SK-N-SH (cell line): Measurements from ENCODE around the gene TRRAP. TPM values are rescaled to one million over a fixed set of nuclear protein-coding genes. Genes with fewer than 3 reads are reported as not detected.
"Not testable (repeated sequence)": the region's sequence is repeated elsewhere in the genome, so short reads cannot be mapped to it uniquely, and the experiment has no call there.

Experiments
- CTCF ChIA-PET: fragments of 300-600, 350-600 bp; formaldehyde crosslinking; extraction: SDS; loops from one replicate; lab custom pipeline; 2021; lab: Yijun Ruan, JAX
- POLR2A ChIA-PET: fragments of 350-600 bp; sonication (Branson Sonifier 250); formaldehyde crosslinking; extraction: SDS; loops from one replicate; lab custom pipeline; 2020; ENCODE audit warnings: antibody characterized with exemption, inconsistent platforms; lab: Yijun Ruan, JAX
- DNase-seq: peaks from one replicate; pipeline ENCODE4 v3.0.0; 2012
- H2AFZ ChIP-seq: fragments of 200-600 bp; sonication (generic); 2 replicates; pipeline ENCODE4 v1.8.1; 2016; ENCODE audit warnings: antibody characterized with exemption, mild to moderate bottlenecking, low read depth
- H3F3A ChIP-seq: fragments of 200-600 bp; sonication (generic); replicated peaks from 2 replicates; pipeline ENCODE3; 2016; ENCODE audit warnings: antibody characterized with exemption, mild to moderate bottlenecking; ENCODE audit not compliant: insufficient read depth
- H3K27ac ChIP-seq, 2 experiments: fragments of 200-500 bp in 1 of 2; fragments of 200-600 bp in 1 of 2; sonication (Bioruptor generic) in 1 of 2; sonication (generic), shearing (Covaris generic) in 1 of 2; 2 replicates each; pipeline versions ENCODE4 v1.5.1 to v1.6.1; 2014 to 2016; ENCODE audit warnings: low read depth in 2 of 2, inconsistent platforms in 1 of 2, low read length in 1 of 2, mild to moderate bottlenecking in 1 of 2, mixed read lengths in 1 of 2
- H3K27me3 ChIP-seq: fragments of 200-600 bp; sonication (generic), shearing (Covaris generic); 2 replicates; pipeline ENCODE4 v1.6.1; 2016; ENCODE audit warnings: mixed run types; ENCODE audit not compliant: insufficient read depth
- H3K36me3 ChIP-seq, 2 experiments: fragments of 200-500 bp in 1 of 2; fragments of 200-600 bp in 1 of 2; sonication (Bioruptor generic) in 1 of 2; sonication (generic) in 1 of 2; replicated peaks in 1 of 2; 2 replicates each; pipeline versions ENCODE3 to v1.5.1; 2014 to 2016; ENCODE audit warnings: low read length in 1 of 2, mild to moderate bottlenecking in 1 of 2; ENCODE audit not compliant: insufficient read depth in 2 of 2, control insufficient read depth in 1 of 2
- H3K4me1 ChIP-seq, 2 experiments: fragments of 200-500 bp in 1 of 2; fragments of 200-600 bp in 1 of 2; sonication (Bioruptor generic) in 1 of 2; sonication (generic), shearing (Covaris generic) in 1 of 2; 2 replicates each; pipeline versions ENCODE4 v1.5.1 to v1.6.1; 2014 to 2016; ENCODE audit warnings: low read depth in 1 of 2, low read length in 1 of 2, mixed run types in 1 of 2; ENCODE audit not compliant: insufficient read depth in 2 of 2, control insufficient read depth in 1 of 2
- H3K4me2 ChIP-seq: fragments of 200-600 bp; sonication (generic), shearing (Covaris generic); 2 replicates; pipeline ENCODE4 v1.6.1; 2017; ENCODE audit warnings: mixed run types
- H3K4me3 ChIP-seq, 2 experiments: fragments of 200-500 bp in 1 of 2; fragments of 200-600 bp in 1 of 2; sonication (Bioruptor generic) in 1 of 2; sonication (generic), shearing (Covaris generic) in 1 of 2; 2 replicates each; pipeline versions ENCODE4 v1.5.1 to v1.8.1; 2014 to 2016; ENCODE audit warnings: low read depth in 2 of 2, inconsistent platforms in 1 of 2, low read length in 1 of 2, mild to moderate bottlenecking in 1 of 2, mixed read lengths in 1 of 2, moderate library complexity in 1 of 2
- H3K79me2 ChIP-seq: fragments of 200-600 bp; sonication (generic); 2 replicates; pipeline ENCODE4 v1.8.1; 2017; ENCODE audit warnings: mild to moderate bottlenecking; ENCODE audit not compliant: insufficient read depth
- H3K9ac ChIP-seq: fragments of 200-600 bp; sonication (generic); 2 replicates; pipeline ENCODE4 v1.6.1; 2017; ENCODE audit warnings: mixed run types
- H3K9me2 ChIP-seq: fragments of 200-600 bp; sonication (generic); 2 replicates; pipeline ENCODE4 v1.6.1; 2017; ENCODE audit warnings: mixed run types
- H3K9me3 ChIP-seq: fragments of 200-600 bp; sonication (generic); 2 replicates; pipeline ENCODE4 v1.6.1; 2017; ENCODE audit warnings: mixed run types, mild to moderate bottlenecking, moderate library complexity
- H4K20me1 ChIP-seq: fragments of 200-600 bp; sonication (generic); 2 replicates; pipeline ENCODE4 v1.6.1; 2017; ENCODE audit warnings: mild to moderate bottlenecking, mixed run types; ENCODE audit not compliant: insufficient read depth
- CTCF ChIP-seq: fragments of 200-600 bp; sonication (generic); IDR thresholded peaks from 2 replicates; pipeline ENCODE4 v1.6.1; 2017; ENCODE audit warnings: antibody characterized with exemption, mild to moderate bottlenecking, moderate library complexity
- ELF1 ChIP-seq: IDR thresholded peaks from 2 replicates; pipeline ENCODE4 v1.4.0; 2012
- IRF3 ChIP-seq: fragments of 150-350 bp; IDR thresholded peaks from 2 replicates; pipeline ENCODE4 v1.6.1; 2016; ENCODE audit warnings: mild to moderate bottlenecking, low read depth, low read length
- JUND ChIP-seq: IDR thresholded peaks from 2 replicates; pipeline ENCODE4 v1.4.0; 2012
- MEF2A ChIP-seq: IDR thresholded peaks from 2 replicates; pipeline ENCODE4 v1.4.0; 2012; ENCODE audit warnings: low read depth, borderline replicate concordance
- MXI1 ChIP-seq: IDR thresholded peaks from 2 replicates; pipeline ENCODE4 v1.6.1; 2012; ENCODE audit warnings: mild to moderate bottlenecking, low read depth, low read length, improper control_type of control experiment
- NRF1 ChIP-seq: IDR thresholded peaks from 2 replicates; pipeline ENCODE4 v1.6.1; 2012; ENCODE audit warnings: low read depth, mild to moderate bottlenecking, low read length
- RAD21 ChIP-seq: IDR thresholded peaks from 2 replicates; pipeline ENCODE4 v1.6.1; 2012; ENCODE audit warnings: mild to moderate bottlenecking, low read length
- RFX5 ChIP-seq: IDR thresholded peaks from 2 replicates; pipeline ENCODE4 v1.6.1; 2012; ENCODE audit warnings: mild to moderate bottlenecking, improper control_type of control experiment, low read length
- RXRA ChIP-seq: IDR thresholded peaks from 2 replicates; pipeline ENCODE4 v1.4.0; 2012; ENCODE audit warnings: low read depth, mild to moderate bottlenecking, borderline replicate concordance
- SMC3 ChIP-seq: IDR thresholded peaks from 2 replicates; pipeline ENCODE4 v1.6.1; 2012; ENCODE audit warnings: low read depth, low read length, improper control_type of control experiment
- TEAD4 ChIP-seq: IDR thresholded peaks from 2 replicates; pipeline ENCODE4 v1.4.0; 2012; ENCODE audit warnings: mild to moderate bottlenecking, borderline replicate concordance; ENCODE audit not compliant: insufficient read depth
- USF2 ChIP-seq: fragments of 150-350 bp; IDR thresholded peaks from 2 replicates; pipeline ENCODE4 v1.6.1; 2017; ENCODE audit warnings: antibody characterized with exemption, low read length, low read depth, borderline replicate concordance
- whole genome bisulfite sequencing: methylation state at CpG from one replicate; pipeline ENCODE4 v1.1.6; 2017; ENCODE audit warnings: low lambda C conversion rate; 5-methylcytosine and 5-hydroxymethylcytosine counted together
- polyA plus RNA-seq, 3 experiments: library from polyadenylated mRNA; depleted of rRNA; stranded (reverse); fragments of >200 nt; gene quantifications; 2 replicates each; pipeline ENCODE4 v1.2.3, GENCODE V29; 2012

The TRRAP gene
- polyA plus RNA-seq, 1 of the 3 experiments (the other 2 are of a cell fraction), result 24.9 TPM

- no peak overlapping the region for H2AFZ ChIP-seq
- no peaks in the 10 kb centered on the region for H3F3A ChIP-seq
- H4K20me1 ChIP-seq, result no peaks in the 10 kb centered on the region
- TF ChIP-seq RFX5 (no peak), NRF1 (no peak), ELF1 (no peak), IRF3 (no peak), USF2 (no peak), RXRA (no peak), MEF2A (no peak), SMC3 (no peak), CTCF (no peak)
- TF ChIP-seq, all 33 proteins: peak for 0
- POLR2A ChIA-PET, result no interaction called here
- Histone ChIP-seq H3K4me3 (no peak overlapping the region), H3K27ac (no peak overlapping the region), H3K27me3 (peaks cover 4% of the 10 kb centered on the region; the same call in 1 of the 2 replicates), H3K9me2 (no peaks in the 10 kb centered on the region), H3K9ac (no peak overlapping the region), H3K79me2 (no peaks in the 10 kb centered on the region), H3K4me1 (no peaks in the 10 kb centered on the region; a peak in 1 of 4 replicates), H3K9me3 (no peaks in the 10 kb centered on the region), H3K4me2 (no peak overlapping the region), H3K36me3 (no peaks in the 10 kb centered on the region)
- CTCF ChIA-PET, result interaction anchor here (0.6 to 19.4 kb wide), 58 partner anchors 9 to 716 kb away, joined by 3 to 673 read pairs (median 5); partner anchors contain the start of genes NPTX2, TMEM130 and TRRAP
- WGBS, result 24% methylated on average over 4 of the region's 4 CpGs
- DNase-seq, result no peak
These were observed 37.6 kb upstream of the TRRAP start for GRCh38 chr7:98840722-98841121.

- 24% methylated on average over 8 of the region's 11 CpGs for WGBS
- POLR2A ChIA-PET, result no interaction called here
- Histone ChIP-seq H3K36me3 (no peaks in the 10 kb centered on the region), H3K27ac (no peak overlapping the region), H3K4me3 (peak overlapping the region in 1 of 2 experiments; percentile 6; a peak in 1 of 4 replicates), H3K9me2 (no peaks in the 10 kb centered on the region), H3K9me3 (no peaks in the 10 kb centered on the region), H3K4me1 (no peaks in the 10 kb centered on the region; a peak in 1 of 4 replicates), H2AFZ (no peak overlapping the region), H3K4me2 (0 out of 2 replicates have a peak overlapping the region, but pooled peaks have one; percentile 1), H3K9ac (no peak overlapping the region), H3F3A (no peaks in the 10 kb centered on the region), H4K20me1 (no peaks in the 10 kb centered on the region), H3K79me2 (no peaks in the 10 kb centered on the region), H3K27me3 (no peaks in the 10 kb centered on the region)
- CTCF ChIA-PET, result interaction anchor here (0.6 to 19.4 kb wide), 85 partner anchors 9 to 717 kb away, joined by 3 to 673 read pairs (median 4); partner anchors contain the start of genes BAIAP2L1, NPTX2, TMEM130 and TRRAP
- peak; percentile 88 for DNase-seq
- TF ChIP-seq TEAD4 (no peak), JUND (no peak), MXI1 (0 out of 2 replicates have a peak, but pooled peaks have one; percentile 22), SMC3 (peak; percentile 97), CTCF (peak; percentile 100), RAD21 (peak; percentile 99)
These were observed 36.9 kb upstream of the TRRAP start for GRCh38 chr7:98841179-98841997.

- not testable (repeated sequence) for DNase-seq, H4K20me1 ChIP-seq, H3F3A ChIP-seq, H3K9ac ChIP-seq, H3K27me3 ChIP-seq, H3K9me3 ChIP-seq, H3K4me2 ChIP-seq, H3K4me3 ChIP-seq, H3K36me3 ChIP-seq, H3K4me1 ChIP-seq, H3K27ac ChIP-seq, H2AFZ ChIP-seq, H3K79me2 ChIP-seq, H3K9me2 ChIP-seq
- WGBS, result 22% methylated on average over 2 of the region's 2 CpGs
- CTCF ChIA-PET, result interaction anchor here (0.6 to 19.4 kb wide), 49 partner anchors 11 to 548 kb away, joined by 3 to 673 read pairs (median 5); partner anchors contain the start of genes BAIAP2L1, TMEM130 and TRRAP
- POLR2A ChIA-PET, result interaction anchor here (0.5 kb wide), 1 partner anchor 412 kb away, joined by 3 read pairs; no protein-coding TSS in a partner anchor
These were observed 35.8 kb upstream of the TRRAP start for GRCh38 chr7:98842552-98842951.
